Kidney capillary endothelial cell (primary cell): ENCODE results near the gene PRPSAP2.
A peak's percentile ranks its signal among the peaks of the same experiment; 100 is the strongest.
"Not testable (repeated sequence)": the region's sequence is repeated elsewhere in the genome, so short reads cannot be mapped to it uniquely, and the experiment has no call there.

ENCODE experiments used
- DNase-seq: peaks from one replicate; pipeline ENCODE4 v3.0.0-alpha.2; 2018; ENCODE audit warnings: low spot score

Gene PRPSAP2, protein sequence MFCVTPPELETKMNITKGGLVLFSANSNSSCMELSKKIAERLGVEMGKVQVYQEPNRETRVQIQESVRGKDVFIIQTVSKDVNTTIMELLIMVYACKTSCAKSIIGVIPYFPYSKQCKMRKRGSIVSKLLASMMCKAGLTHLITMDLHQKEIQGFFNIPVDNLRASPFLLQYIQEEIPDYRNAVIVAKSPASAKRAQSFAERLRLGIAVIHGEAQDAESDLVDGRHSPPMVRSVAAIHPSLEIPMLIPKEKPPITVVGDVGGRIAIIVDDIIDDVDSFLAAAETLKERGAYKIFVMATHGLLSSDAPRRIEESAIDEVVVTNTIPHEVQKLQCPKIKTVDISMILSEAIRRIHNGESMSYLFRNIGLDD

GRCh38 chr17:18857864-18858566, at the start of gene PRPSAP2:
Gene PRPSAP2 (plus strand): TSS chr17:18858131. CDS start chr17:18865834, 7,703 bp downstream.
- DNase-seq: peak; percentile 86

DNA sequence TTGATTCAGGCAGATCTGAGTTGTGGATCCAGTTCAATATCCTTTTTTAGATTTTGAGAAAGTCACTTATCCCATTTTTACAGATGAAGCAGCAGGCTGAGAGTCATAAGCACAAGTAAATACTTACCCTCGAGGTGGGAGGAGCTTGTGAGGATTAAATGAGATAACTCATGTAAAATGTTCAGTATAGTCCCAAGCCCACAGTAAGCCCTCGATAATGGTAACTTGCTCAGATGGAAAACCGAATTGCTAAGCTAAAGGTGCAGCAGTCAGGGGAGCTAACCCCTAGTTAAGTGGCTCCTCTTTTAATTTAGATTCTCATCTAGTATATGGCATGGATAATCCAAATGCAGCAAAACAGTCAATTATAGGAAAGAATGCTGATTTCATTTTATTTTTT, 42.0 kb upstream of the PRPSAP2 start:
- not testable (repeated sequence) for DNase-seq

DNA sequence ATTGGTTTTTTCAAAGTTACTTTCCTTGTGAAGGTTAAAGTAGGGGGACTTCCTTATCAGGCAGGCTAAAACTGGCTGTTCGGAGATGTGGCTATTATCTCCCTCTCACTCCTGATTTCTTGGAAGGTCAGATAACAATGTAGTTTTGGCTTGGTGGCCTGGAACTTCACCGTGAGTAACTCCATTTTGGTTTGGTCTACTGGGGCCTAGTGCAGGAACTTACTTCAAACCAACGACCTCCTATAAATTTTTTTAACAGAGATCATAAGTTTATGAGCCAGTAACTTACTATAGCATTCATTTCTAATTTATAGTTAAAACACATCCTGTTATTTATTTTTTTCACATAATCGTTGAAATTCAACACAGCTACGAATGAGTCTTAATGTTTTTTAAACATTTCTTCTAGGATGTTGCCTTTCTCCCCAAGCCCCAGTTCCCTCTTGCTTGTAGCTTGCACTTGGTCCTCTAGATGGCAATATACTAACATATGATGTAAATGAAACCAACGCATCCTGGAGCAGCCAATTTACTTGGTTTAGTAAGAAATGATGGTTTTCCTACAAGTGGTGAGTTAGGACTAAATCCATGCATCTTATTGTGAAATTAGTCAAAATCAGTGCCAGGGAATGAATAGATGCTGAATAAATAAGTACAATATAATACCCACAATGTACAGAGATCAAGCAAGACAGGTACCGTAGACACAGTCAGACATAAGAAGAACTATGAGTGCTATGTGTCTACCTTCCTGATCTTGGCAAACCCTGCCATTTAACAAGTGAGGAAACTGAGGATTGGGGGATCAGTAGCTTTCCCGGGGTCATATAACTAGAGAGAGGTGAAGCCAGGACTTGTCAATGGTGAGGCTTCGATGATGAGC, 41.2 kb upstream of the PRPSAP2 start:
- DNase-seq: peak; percentile 52

- not testable (repeated sequence) for DNase-seq
These were observed 36.5 kb upstream of the PRPSAP2 start for GRCh38 chr17:18821430-18821829.

GRCh38 chr17:18827613-18828012, 30.3 kb upstream of the PRPSAP2 start:
- DNase-seq: not testable (repeated sequence)

DNA sequence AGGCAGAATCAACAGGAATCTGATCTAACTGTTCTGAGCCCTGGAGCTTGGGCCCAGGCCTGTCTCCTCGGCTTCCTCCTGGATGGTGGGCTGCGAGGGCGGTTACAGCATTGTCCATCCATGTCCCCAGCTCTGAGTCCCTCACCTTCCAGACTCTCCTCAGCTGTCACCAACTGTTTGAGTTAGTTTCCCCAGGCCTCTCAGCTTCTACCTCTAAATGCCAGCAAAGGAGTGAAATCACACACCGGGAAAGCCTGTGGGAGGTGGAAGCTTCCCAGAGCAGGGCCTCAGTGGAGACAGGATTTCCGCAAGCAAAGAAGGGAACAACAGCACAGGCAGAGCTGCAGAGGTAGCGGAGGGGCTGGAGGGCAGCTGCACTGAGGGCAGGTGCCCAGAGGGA, 9.4 kb upstream of the PRPSAP2 start:
- DNase-seq: no peak

GRCh38 chr17:18850679-18851078, 7.3 kb upstream of the PRPSAP2 start:
- no peak for DNase-seq

DNA sequence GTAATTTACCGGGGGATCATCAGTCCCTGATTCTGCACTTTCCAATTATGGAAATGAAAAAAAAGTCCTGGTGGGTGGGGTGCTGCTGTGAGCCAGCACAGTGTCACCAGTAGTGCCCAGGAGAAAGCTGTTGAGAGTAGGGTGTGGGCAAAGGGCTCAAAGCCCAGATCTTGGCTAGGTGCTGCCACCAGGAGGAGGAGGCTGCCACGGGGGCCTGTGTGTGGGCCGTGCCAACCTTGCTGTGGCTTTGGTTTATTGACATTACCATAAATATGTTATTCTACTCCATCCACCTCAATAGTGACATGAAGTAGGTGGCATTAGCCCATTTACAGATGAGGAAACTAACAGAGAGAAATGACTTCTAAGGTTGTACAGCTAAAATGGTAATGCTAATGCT, 6.7 kb upstream of the PRPSAP2 start:
- no peak for DNase-seq

DNA sequence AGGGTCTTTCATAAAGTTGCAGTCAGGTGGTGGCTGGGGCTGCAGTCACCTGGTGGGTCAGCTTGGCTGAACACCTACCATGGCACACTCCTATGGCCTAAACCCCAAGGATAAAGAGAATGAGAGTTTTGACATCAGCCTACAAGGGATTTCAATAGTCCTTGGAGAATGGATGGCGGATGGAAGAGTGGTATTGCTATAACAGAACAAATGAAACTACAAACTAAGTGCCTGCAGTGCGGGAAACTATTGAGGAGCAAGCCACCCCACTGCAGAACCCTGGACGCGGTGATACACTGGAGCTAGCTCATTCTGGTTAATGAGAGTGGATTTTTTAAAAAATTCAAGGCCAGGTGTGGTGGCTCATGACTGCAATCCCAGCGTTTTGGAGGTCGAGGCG, 3.0 kb upstream of the PRPSAP2 start:
- DNase-seq: no peak

DNA sequence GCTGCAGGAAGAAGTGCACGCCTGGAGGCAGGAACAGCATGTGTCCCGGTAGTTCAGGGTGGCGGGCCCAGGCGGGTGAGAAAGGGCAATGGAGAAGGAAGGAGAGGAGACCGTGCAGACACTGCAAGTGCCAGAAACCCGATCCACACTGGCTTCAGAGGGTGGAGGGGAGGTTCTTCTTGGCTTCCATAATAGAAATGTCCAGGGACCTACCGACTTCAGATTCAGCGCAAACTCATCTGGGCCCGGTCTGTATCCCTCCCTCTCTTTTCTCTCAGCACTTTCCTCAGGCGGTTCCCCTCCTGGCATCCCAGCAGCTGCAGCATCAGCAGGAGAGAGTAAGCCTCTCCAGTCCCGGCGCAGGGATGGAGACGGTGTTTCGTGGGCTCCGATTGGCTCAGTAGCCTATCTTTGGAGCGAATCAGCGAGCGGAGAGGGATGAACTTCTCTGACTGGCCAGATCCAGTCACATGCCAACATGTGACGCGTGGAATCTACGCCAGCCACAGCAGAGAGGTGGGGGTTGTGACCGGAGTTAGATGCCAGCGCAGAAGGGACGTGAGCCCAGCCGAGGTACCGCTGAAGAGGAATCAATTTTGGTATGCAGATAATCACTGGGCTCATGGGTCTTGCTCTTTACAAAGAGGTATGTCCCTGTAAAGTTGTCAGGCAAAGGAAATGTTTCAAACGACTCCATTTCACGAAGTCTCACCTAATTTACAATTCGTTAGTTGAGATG, 1.9 kb upstream of the PRPSAP2 start:
- DNase-seq: peak; percentile 91

- peak; percentile 10 for DNase-seq
These were observed 1.4 kb upstream of the PRPSAP2 start for GRCh38 chr17:18856570-18856915.

GRCh38 chr17:18858567-18859245, 775 bp downstream of the PRPSAP2 start:
- DNase-seq: peak; percentile 29

GRCh38 chr17:18859256-18859655, 1.3 kb downstream of the PRPSAP2 start:
- DNase-seq: no peak

DNA sequence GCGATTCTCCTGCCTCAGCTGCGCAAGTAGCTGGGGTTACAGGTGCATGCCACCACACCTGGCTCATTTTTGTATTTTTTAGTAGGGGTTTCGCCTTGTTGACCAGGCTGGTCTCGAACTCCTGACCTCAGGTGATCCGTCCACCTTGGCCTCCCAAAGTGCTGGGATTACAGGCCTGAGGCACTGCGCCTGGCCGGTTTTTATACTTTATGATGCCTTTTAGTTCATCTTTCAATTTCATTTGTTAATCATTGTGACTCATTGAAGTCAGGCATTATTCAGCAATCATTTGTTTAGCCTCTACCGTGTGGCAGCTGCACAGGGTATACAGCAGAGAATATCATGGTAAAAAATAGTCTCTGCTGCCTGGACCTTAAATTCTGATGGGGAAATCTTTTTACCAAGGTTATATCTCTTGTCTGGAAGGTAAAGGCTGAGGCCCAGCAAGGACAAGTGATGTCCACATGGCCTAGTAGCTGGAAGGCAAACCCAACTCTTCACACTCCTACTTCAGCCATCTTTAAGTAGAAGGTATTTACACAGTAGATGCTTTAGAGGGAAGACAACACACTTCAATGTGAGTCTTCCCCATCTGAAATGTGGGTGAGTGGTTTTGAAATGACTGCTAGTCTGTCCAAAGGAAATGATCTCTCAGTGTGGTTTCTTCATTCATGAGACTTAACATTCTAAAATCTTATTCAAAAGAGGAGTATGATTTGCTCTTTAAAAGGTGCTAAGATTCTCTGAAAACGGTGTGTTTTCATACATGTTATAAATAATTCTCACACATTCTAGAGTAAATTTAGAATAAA, 2.4 kb downstream of the PRPSAP2 start:
- no peak for DNase-seq

DNA sequence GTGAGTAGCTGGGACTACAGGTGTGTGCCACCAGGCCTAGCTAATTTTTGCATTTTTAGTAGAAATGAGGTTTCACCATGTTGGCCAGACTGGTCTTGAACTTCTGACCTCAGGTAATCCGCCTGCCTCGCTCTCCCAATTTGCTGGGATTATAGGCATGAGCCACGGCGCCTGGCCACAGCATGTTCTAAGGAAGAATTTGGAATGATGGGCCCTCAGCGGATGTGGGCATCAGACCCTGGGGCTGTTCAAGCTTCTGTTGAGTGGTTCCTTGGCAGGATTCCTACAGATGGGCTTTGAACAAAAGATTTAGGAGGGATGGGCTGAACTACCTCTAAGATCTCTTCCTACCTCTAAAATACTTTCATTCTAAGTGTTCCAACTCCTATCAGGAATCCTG, 4.1 kb downstream of the PRPSAP2 start:
- DNase-seq: no peak

DNA sequence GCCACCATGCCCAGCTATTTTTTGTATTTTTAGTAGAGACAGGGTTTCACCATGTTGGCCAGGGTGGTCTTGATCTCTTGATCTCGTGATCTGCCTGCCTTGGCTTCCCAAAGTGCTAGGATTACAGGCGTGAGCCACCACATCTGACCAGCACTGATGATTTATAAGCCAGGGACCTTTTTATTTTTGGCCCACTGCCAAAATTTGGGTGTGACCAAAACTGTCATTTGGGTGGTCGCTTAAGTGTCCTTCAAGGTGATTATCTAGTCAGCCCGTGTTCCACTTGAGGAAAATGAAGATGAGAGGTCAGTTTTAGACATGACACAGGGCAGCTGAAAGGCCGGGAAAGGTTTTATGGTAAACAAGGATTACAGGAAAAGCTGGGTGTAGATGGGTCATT, 7.1 kb downstream of the PRPSAP2 start:
- not testable (repeated sequence) for DNase-seq

GRCh38 chr17:18866866-18867813, 9.2 kb downstream of the PRPSAP2 start:
- no peak for DNase-seq

- DNase-seq: no peak
These were observed 19.2 kb downstream of the PRPSAP2 start for GRCh38 chr17:18877104-18877645.

DNA sequence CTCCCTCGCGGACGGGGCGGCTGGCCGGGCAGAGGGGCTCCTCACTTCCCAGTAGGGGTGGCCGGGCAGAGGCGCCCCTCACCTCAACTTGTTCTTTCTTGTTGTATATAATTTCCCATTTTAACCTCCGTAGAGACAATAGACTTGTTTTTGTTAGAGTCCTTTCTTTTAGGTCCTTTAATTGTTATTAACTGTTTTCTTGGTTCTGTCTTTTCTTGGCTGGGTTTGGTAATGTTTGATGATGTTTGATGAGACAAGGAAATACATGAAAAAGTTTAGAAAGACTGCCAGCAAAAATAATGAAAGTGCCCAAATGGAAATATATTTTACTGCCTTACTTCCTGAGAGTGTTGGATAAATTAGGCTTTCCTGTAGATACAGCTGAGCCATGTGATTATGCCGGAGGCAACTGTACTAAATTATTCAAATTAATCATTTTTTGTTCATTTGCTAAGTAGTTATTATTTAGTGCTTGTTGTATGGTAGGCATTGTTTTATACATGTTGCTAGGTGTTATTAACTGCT, 30.9 kb downstream of the PRPSAP2 start:
- no peak for DNase-seq
